GM10847 (cell line): ENCODE measurements around the gene TECTA.

ENCODE experiments used
- POLR2A ChIP-seq: IDR thresholded peaks from 2 replicates; pipeline ENCODE4 v1.6.1; 2011; ENCODE audit not compliant: insufficient read length; ENCODE audit errors: extremely low read depth

TECTA gene

GRCh38 chr11:121071846-121072450, 29.1 kb upstream of the TECTA start:
- no peak for TF ChIP-seq POLR2A

- no peak for TF ChIP-seq POLR2A
Measured at GRCh38 chr11:121081321-121081720, 19.7 kb upstream of the TECTA start.

- no peak for TF ChIP-seq POLR2A
Measured at GRCh38 chr11:121082219-121082618, 18.8 kb upstream of the TECTA start.

- no peak for TF ChIP-seq POLR2A
Measured at GRCh38 chr11:121082670-121083069, 18.4 kb upstream of the TECTA start.

- no peak for TF ChIP-seq POLR2A
Measured at GRCh38 chr11:121086866-121087265, 14.2 kb upstream of the TECTA start.

- TF ChIP-seq POLR2A: no peak
Measured at GRCh38 chr11:121089566-121089965, 11.5 kb upstream of the TECTA start.

- no peak for TF ChIP-seq POLR2A
Measured at GRCh38 chr11:121090145-121090721, 10.8 kb upstream of the TECTA start.

GRCh38 chr11:121091492-121092152, 9.4 kb upstream of the TECTA start:
- no peak for TF ChIP-seq POLR2A

- no peak for TF ChIP-seq POLR2A
Measured at GRCh38 chr11:121095561-121095960, 5.5 kb upstream of the TECTA start.

- TF ChIP-seq POLR2A: no peak
Measured at GRCh38 chr11:121099364-121099763, 1.7 kb upstream of the TECTA start.

- no peak for TF ChIP-seq POLR2A
Measured at GRCh38 chr11:121099885-121100284, 1.2 kb upstream of the TECTA start.

- TF ChIP-seq POLR2A: no peak
Measured at GRCh38 chr11:121104312-121104762, 3.3 kb downstream of the TECTA start.

- no peak for TF ChIP-seq POLR2A
Measured at GRCh38 chr11:121105063-121105480, 4.0 kb downstream of the TECTA start.

- no peak for TF ChIP-seq POLR2A
Measured at GRCh38 chr11:121105481-121106195, 4.6 kb downstream of the TECTA start.

- TF ChIP-seq POLR2A: no peak
Measured at GRCh38 chr11:121106812-121107211, 5.8 kb downstream of the TECTA start.

- TF ChIP-seq POLR2A: no peak
Measured at GRCh38 chr11:121108413-121108812, 7.4 kb downstream of the TECTA start.
